ENCODE data around the gene NANS. TPM values are rescaled to one million over a fixed set of nuclear protein-coding genes. Genes with fewer than 3 reads are reported as not detected.
A peak's percentile ranks its signal among the peaks of the same experiment; 100 is the strongest.

NANS gene
- total and polyA plus RNA-seq, 2 of the 13 experiments (the other 11 are each of a cell fraction or from before 2014, with no cell fraction given): 86.9 to 203 TPM

DNA sequence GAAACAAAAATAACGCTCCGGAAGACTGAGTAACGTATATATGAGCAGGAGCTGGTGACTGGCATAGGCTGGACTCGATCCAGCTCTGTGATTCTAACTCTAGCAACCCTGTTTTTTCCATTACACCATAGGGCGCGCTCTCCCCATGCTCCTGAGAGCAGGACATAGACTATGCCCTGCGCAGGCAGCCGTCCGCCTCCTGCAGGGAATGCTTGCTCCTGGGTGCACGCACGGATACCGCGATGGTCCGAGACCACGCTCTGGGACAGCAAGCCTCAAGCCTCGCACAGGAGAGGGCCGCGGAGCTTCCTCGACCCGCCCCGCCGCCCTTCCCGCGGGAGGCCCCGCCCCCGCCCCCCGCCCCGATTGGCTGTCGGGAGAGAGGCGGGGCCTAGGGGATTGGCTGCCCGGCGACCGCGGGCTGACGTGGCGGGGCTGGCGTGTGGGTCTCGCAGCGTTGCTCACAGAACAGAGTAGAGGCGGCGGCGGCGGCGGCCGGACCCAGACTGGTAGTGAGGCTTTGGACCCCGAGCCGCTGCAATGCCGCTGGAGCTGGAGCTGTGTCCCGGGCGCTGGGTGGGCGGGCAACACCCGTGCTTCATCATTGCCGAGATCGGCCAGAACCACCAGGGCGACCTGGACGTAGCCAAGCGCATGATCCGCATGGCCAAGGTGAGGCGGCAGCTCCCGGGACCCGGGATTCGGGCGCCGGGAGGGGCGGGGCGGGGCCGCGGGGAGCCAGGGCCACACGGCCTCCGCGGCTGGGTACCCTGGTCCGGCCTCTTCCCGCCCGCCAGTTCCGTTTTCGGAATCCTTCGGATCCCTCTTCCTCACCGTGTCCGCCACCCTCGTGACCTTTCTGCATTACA, at the start of gene NANS (continued):
- TF ChIP-seq, protein P1, sequence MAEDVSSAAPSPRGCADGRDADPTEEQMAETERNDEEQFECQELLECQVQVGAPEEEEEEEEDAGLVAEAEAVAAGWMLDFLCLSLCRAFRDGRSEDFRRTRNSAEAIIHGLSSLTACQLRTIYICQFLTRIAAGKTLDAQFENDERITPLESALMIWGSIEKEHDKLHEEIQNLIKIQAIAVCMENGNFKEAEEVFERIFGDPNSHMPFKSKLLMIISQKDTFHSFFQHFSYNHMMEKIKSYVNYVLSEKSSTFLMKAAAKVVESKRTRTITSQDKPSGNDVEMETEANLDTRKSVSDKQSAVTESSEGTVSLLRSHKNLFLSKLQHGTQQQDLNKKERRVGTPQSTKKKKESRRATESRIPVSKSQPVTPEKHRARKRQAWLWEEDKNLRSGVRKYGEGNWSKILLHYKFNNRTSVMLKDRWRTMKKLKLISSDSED (CRISPR knock-in tag; IDR thresholded peaks at IDR 0.05): peak; percentile 85; the same call in 1 of the 2 replicates
- TF ChIP-seq ZNF552 (CRISPR knock-in tag; IDR thresholded peaks at IDR 0.05; ENCODE audit: borderline replicate concordance) (no peak), ZNF556 (CRISPR knock-in tag; IDR thresholded peaks at IDR 0.05; ENCODE audit: borderline replicate concordance) (peak; percentile 66; the same call in 1 of the 2 replicates), ZNF780A (CRISPR knock-in tag; IDR thresholded peaks at IDR 0.05) (0 out of 2 replicates have a peak, but pooled peaks have one; percentile 27), ZNF724P (CRISPR knock-in tag; IDR thresholded peaks at IDR 0.05; ENCODE audit: borderline replicate concordance) (no peak), ZNF543 (CRISPR knock-in tag; IDR thresholded peaks at IDR 0.05) (0 out of 2 replicates have a peak, but pooled peaks have one; percentile 73)
- TF ChIP-seq, protein P2, sequence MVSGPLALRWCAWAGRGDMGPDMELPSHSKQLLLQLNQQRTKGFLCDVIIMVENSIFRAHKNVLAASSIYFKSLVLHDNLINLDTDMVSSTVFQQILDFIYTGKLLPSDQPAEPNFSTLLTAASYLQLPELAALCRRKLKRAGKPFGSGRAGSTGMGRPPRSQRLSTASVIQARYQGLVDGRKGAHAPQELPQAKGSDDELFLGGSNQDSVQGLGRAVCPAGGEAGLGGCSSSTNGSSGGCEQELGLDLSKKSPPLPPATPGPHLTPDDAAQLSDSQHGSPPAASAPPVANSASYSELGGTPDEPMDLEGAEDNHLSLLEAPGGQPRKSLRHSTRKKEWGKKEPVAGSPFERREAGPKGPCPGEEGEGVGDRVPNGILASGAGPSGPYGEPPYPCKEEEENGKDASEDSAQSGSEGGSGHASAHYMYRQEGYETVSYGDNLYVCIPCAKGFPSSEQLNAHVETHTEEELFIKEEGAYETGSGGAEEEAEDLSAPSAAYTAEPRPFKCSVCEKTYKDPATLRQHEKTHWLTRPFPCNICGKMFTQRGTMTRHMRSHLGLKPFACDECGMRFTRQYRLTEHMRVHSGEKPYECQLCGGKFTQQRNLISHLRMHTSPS (CRISPR knock-in tag; IDR thresholded peaks at IDR 0.05; ENCODE audit: low read depth): no peak; the same call in none of the 2 replicates
- TF ChIP-seq, protein P3, sequence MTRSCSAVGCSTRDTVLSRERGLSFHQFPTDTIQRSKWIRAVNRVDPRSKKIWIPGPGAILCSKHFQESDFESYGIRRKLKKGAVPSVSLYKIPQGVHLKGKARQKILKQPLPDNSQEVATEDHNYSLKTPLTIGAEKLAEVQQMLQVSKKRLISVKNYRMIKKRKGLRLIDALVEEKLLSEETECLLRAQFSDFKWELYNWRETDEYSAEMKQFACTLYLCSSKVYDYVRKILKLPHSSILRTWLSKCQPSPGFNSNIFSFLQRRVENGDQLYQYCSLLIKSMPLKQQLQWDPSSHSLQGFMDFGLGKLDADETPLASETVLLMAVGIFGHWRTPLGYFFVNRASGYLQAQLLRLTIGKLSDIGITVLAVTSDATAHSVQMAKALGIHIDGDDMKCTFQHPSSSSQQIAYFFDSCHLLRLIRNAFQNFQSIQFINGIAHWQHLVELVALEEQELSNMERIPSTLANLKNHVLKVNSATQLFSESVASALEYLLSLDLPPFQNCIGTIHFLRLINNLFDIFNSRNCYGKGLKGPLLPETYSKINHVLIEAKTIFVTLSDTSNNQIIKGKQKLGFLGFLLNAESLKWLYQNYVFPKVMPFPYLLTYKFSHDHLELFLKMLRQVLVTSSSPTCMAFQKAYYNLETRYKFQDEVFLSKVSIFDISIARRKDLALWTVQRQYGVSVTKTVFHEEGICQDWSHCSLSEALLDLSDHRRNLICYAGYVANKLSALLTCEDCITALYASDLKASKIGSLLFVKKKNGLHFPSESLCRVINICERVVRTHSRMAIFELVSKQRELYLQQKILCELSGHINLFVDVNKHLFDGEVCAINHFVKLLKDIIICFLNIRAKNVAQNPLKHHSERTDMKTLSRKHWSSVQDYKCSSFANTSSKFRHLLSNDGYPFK (CRISPR knock-in tag; IDR thresholded peaks at IDR 0.05; ENCODE audit: borderline replicate concordance): peak; percentile 18; the same call in 1 of the 2 replicates
- TF ChIP-seq, protein P4, sequence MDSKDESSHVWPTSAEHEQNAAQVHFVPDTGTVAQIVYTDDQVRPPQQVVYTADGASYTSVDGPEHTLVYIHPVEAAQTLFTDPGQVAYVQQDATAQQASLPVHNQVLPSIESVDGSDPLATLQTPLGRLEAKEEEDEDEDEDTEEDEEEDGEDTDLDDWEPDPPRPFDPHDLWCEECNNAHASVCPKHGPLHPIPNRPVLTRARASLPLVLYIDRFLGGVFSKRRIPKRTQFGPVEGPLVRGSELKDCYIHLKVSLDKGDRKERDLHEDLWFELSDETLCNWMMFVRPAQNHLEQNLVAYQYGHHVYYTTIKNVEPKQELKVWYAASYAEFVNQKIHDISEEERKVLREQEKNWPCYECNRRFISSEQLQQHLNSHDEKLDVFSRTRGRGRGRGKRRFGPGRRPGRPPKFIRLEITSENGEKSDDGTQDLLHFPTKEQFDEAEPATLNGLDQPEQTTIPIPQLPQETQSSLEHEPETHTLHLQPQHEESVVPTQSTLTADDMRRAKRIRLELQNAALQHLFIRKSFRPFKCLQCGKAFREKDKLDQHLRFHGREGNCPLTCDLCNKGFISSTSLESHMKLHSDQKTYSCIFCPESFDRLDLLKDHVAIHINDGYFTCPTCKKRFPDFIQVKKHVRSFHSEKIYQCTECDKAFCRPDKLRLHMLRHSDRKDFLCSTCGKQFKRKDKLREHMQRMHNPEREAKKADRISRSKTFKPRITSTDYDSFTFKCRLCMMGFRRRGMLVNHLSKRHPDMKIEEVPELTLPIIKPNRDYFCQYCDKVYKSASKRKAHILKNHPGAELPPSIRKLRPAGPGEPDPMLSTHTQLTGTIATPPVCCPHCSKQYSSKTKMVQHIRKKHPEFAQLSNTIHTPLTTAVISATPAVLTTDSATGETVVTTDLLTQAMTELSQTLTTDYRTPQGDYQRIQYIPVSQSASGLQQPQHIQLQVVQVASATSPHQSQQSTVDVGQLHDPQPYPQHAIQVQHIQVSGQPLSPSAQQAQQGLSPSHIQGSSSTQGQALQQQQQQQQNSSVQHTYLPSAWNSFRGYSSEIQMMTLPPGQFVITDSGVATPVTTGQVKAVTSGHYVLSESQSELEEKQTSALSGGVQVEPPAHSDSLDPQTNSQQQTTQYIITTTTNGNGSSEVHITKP (CRISPR knock-in tag; IDR thresholded peaks at IDR 0.05; ENCODE audit: low read depth): peak; percentile 42; the same call in 1 of the 2 replicates
- TF ChIP-seq, protein P5, sequence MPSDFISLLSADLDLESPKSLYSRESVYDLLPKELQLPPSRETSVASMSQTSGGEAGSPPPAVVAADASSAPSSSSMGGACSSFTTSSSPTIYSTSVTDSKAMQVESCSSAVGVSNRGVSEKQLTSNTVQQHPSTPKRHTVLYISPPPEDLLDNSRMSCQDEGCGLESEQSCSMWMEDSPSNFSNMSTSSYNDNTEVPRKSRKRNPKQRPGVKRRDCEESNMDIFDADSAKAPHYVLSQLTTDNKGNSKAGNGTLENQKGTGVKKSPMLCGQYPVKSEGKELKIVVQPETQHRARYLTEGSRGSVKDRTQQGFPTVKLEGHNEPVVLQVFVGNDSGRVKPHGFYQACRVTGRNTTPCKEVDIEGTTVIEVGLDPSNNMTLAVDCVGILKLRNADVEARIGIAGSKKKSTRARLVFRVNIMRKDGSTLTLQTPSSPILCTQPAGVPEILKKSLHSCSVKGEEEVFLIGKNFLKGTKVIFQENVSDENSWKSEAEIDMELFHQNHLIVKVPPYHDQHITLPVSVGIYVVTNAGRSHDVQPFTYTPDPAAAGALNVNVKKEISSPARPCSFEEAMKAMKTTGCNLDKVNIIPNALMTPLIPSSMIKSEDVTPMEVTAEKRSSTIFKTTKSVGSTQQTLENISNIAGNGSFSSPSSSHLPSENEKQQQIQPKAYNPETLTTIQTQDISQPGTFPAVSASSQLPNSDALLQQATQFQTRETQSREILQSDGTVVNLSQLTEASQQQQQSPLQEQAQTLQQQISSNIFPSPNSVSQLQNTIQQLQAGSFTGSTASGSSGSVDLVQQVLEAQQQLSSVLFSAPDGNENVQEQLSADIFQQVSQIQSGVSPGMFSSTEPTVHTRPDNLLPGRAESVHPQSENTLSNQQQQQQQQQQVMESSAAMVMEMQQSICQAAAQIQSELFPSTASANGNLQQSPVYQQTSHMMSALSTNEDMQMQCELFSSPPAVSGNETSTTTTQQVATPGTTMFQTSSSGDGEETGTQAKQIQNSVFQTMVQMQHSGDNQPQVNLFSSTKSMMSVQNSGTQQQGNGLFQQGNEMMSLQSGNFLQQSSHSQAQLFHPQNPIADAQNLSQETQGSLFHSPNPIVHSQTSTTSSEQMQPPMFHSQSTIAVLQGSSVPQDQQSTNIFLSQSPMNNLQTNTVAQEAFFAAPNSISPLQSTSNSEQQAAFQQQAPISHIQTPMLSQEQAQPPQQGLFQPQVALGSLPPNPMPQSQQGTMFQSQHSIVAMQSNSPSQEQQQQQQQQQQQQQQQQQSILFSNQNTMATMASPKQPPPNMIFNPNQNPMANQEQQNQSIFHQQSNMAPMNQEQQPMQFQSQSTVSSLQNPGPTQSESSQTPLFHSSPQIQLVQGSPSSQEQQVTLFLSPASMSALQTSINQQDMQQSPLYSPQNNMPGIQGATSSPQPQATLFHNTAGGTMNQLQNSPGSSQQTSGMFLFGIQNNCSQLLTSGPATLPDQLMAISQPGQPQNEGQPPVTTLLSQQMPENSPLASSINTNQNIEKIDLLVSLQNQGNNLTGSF (CRISPR knock-in tag; IDR thresholded peaks at IDR 0.05): no peak

All from HepG2 (cell line).